Neural cell (in vitro differentiated cells): ENCODE data around the gene TRAF2. TPM values are rescaled to one million over a fixed set of nuclear protein-coding genes. Genes with fewer than 3 reads are reported as not detected.
A peak's percentile ranks its signal among the peaks of the same experiment; 100 is the strongest.

Experiments used
- H2AFZ ChIP-seq: fragments of 200-600, 300-800 bp; sonication (generic), shearing (Covaris generic); 2 replicates; pipeline ENCODE4 v1.6.0; 2014; ENCODE audit warnings: low read depth, mild to moderate bottlenecking, antibody characterized with exemption, low read length, moderate library complexity
- H3F3A ChIP-seq: fragments of 200-600 bp; shearing (Covaris generic); 2 replicates; pipeline ENCODE4 v1.6.1; 2016; ENCODE audit warnings: mild to moderate bottlenecking, moderate library complexity, mixed read lengths, antibody characterized with exemption, low read length; ENCODE audit not compliant: insufficient read depth, poor library complexity, severe bottlenecking
- H3K27ac ChIP-seq: fragments of 200-600, 300-800 bp; sonication (generic), shearing (Covaris generic); 2 replicates; pipeline ENCODE4 v1.5.1; 2014; ENCODE audit warnings: mild to moderate bottlenecking, low read length, moderate library complexity
- H3K27me3 ChIP-seq: fragments of 300-800, 200-600 bp; sonication (generic), shearing (Covaris generic); 2 replicates; pipeline ENCODE4 v1.6.0; 2014; ENCODE audit warnings: mild to moderate bottlenecking, low read depth, low read length, moderate library complexity; ENCODE audit not compliant: insufficient read depth
- H3K36me3 ChIP-seq: fragments of 300-800, 200-600 bp; sonication (generic), shearing (Covaris generic); 2 replicates; pipeline ENCODE4 v1.5.1; 2014; ENCODE audit warnings: mild to moderate bottlenecking, antibody characterized with exemption, low read length, moderate library complexity; ENCODE audit not compliant: insufficient read depth
- H3K4me2 ChIP-seq: fragments of 300-800, 200-600 bp; sonication (generic), shearing (Covaris generic); 2 replicates; pipeline ENCODE4 v1.6.0; 2014; ENCODE audit warnings: mild to moderate bottlenecking, low read length
- H3K4me3 ChIP-seq: fragments of 300-800, 200-600 bp; sonication (generic), shearing (Covaris generic); 2 replicates; pipeline ENCODE4 v1.5.1; 2014; ENCODE audit warnings: mild to moderate bottlenecking, low read length, moderate library complexity
- H3K79me2 ChIP-seq: fragments of 200-600 bp; shearing (Covaris generic); replicated peaks from 2 replicates; pipeline ENCODE4 v1.6.0; 2014; ENCODE audit warnings: mild to moderate bottlenecking, low read length, moderate library complexity; ENCODE audit not compliant: insufficient read depth
- H3K9ac ChIP-seq: fragments of 300-800, 200-600 bp; sonication (generic), shearing (Covaris generic); 2 replicates; pipeline ENCODE4 v1.6.1; 2016; ENCODE audit warnings: mild to moderate bottlenecking, low read length, mixed read lengths
- H3K9me2 ChIP-seq: fragments of 200-600 bp; shearing (Covaris generic); 2 replicates; pipeline ENCODE4 v1.6.1; 2016; ENCODE audit warnings: mild to moderate bottlenecking, low read length, mixed read lengths; ENCODE audit not compliant: insufficient read depth
- H3K9me3 ChIP-seq: fragments of 200-600, 300-800 bp; sonication (generic), shearing (Covaris generic); 2 replicates; pipeline ENCODE4 v1.6.1; 2016; ENCODE audit warnings: mild to moderate bottlenecking, mixed run types, low read length, moderate library complexity, mixed read lengths
- H4K20me1 ChIP-seq: fragments of 200-600 bp; shearing (Covaris generic); 2 replicates; pipeline ENCODE4 v1.6.1; 2016; ENCODE audit warnings: mild to moderate bottlenecking, mixed run types; ENCODE audit not compliant: insufficient read depth
- EP300 ChIP-seq: fragments of 450-650 bp; conservative IDR thresholded peaks from 2 replicates; pipeline ENCODE4 v1.6.1; 2014; ENCODE audit warnings: antibody characterized with exemption, mild to moderate bottlenecking, moderate library complexity; ENCODE audit not compliant: poor library complexity, severe bottlenecking
- MXI1 ChIP-seq: fragments of 450-650 bp; conservative IDR thresholded peaks from 2 replicates; pipeline ENCODE4 v1.6.1; 2014; ENCODE audit warnings: antibody characterized with exemption, mild to moderate bottlenecking; ENCODE audit not compliant: poor library complexity, severe bottlenecking
- POLR2AphosphoS5 ChIP-seq: IDR thresholded peaks from 2 replicates; pipeline ENCODE4 v1.6.1; 2012
- RAD21 ChIP-seq: fragments of 450-650 bp; conservative IDR thresholded peaks from 2 replicates; pipeline ENCODE4 v1.6.1; 2014; ENCODE audit warnings: antibody characterized with exemption, mild to moderate bottlenecking, moderate library complexity
- SMC3 ChIP-seq: fragments of 450-650 bp; conservative IDR thresholded peaks from 2 replicates; pipeline ENCODE4 v1.6.1; 2014; ENCODE audit warnings: antibody characterized with exemption, mild to moderate bottlenecking, moderate library complexity; ENCODE audit not compliant: poor library complexity
- TAF1 ChIP-seq: IDR thresholded peaks from 2 replicates; pipeline ENCODE4 v1.6.1; 2012; ENCODE audit warnings: low read depth
- polyA plus RNA-seq: library from polyadenylated mRNA; depleted of rRNA; stranded (reverse); fragments of >200 nt; gene quantifications from 2 replicates; pipeline ENCODE4 v1.2.3, GENCODE V29; 2014
- TF ChIP-seq, protein P1 (sequence below): fragments of 450-650 bp; IDR thresholded peaks from 2 replicates; pipeline ENCODE4 v1.5.1; 2014; ENCODE audit warnings: antibody characterized with exemption, mild to moderate bottlenecking, moderate library complexity; ENCODE audit not compliant: poor library complexity, severe bottlenecking
- TF ChIP-seq, protein P2 (sequence below): IDR thresholded peaks from 2 replicates; pipeline ENCODE4 v1.6.1; 2012; ENCODE audit warnings: borderline replicate concordance

Gene TRAF2
- polyA plus RNA-seq, 1 donor from 2014 or later: 14.6 TPM

DNA sequence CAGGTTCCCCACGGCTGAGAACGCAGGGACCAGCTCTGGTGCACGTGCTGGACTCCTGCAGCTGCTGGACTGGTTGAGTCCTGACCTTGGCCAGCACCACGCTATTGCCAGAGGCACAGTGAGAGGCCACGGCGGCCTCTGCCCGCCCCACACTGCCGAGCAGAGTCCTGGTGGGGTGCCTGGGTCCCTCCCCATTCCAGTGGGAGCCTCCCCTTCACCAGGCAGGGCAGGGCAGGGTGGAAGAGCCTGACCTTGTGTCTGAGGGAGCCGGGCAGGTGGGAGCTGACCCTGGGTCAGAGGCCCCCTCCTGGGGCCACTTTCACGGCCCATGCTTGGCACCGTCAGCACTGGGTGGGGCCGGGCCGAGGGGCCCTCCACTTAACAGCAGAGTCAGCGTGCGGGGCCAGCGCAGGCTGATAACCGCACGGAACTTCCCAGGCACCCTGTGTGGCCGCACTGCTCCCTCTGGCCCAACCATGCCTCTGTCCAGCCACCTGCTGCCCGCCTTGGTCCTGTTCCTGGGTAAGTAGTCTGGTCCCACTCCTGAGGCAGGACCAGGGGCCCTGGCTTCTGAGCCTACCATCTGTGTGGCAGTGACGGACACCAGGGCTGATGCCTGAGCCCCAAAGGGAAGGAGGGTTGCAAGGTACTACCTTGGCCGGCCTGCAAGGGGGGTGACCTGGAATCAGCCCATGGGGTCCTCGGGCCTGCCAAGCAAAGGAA, 34.2 kb upstream of the TRAF2 start, which contains the start of gene MAMDC4:
MAMDC4 (plus strand) TSS at position 406 of the 723 bp plus-strand sequence; CDS start at position 477, 71 bp downstream.
- Histone ChIP-seq H3K4me3 (no peak within 1 kb of the TSS), H3K9ac (no peak within 1 kb of the TSS)
- TF ChIP-seq, protein P1, sequence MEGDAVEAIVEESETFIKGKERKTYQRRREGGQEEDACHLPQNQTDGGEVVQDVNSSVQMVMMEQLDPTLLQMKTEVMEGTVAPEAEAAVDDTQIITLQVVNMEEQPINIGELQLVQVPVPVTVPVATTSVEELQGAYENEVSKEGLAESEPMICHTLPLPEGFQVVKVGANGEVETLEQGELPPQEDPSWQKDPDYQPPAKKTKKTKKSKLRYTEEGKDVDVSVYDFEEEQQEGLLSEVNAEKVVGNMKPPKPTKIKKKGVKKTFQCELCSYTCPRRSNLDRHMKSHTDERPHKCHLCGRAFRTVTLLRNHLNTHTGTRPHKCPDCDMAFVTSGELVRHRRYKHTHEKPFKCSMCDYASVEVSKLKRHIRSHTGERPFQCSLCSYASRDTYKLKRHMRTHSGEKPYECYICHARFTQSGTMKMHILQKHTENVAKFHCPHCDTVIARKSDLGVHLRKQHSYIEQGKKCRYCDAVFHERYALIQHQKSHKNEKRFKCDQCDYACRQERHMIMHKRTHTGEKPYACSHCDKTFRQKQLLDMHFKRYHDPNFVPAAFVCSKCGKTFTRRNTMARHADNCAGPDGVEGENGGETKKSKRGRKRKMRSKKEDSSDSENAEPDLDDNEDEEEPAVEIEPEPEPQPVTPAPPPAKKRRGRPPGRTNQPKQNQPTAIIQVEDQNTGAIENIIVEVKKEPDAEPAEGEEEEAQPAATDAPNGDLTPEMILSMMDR: no peak
- TF ChIP-seq POLR2AphosphoS5 (peak; percentile 5), TAF1 (no peak)

DNA sequence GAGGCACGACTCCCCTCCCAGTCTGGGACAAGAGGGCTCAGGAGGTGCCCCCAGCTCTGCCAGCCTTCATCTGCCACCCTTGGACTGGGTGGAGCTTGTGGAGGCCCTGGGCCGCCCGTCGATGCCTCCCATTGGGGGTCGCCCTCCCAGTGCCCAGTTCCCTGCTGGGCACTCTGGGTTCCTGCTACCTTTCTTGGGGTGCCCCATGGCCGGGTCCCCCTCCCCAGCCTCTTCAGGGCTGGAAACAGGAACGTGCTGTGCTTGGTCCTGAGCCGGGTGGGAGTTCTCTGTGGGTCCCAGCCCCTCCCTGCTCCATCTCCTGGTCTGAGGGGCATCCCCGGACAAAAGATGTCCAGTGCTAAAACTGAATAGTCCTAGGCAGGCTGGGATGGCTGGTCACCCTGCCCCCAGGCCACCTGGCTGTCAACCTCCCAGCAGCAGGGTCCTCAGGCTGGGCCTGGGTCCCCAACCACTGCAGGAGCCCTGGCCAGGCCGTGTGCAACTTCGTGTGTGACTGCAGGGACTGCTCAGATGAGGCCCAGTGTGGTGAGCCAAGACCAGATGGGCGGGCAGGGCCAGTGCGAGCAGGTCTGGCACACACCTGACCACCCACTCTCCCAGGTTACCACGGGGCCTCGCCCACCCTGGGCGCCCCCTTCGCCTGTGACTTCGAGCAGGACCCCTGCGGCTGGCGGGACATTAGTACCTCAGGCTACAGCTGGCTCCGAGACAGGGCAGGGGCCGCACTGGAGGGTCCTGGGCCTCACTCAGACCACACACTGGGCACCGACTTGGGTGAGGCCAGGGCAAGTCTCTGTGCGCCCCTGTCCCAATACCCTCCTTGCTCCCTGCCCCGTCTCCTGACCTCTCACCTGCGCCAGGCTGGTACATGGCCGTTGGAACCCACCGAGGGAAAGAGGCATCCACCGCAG, 33.4 kb upstream of the TRAF2 start:
- TF ChIP-seq TAF1 (no peak), EP300 (no peak), RAD21 (no peak), POLR2AphosphoS5 (no peak), MXI1 (no peak), SMC3 (no peak)
- TF ChIP-seq, protein P2, sequence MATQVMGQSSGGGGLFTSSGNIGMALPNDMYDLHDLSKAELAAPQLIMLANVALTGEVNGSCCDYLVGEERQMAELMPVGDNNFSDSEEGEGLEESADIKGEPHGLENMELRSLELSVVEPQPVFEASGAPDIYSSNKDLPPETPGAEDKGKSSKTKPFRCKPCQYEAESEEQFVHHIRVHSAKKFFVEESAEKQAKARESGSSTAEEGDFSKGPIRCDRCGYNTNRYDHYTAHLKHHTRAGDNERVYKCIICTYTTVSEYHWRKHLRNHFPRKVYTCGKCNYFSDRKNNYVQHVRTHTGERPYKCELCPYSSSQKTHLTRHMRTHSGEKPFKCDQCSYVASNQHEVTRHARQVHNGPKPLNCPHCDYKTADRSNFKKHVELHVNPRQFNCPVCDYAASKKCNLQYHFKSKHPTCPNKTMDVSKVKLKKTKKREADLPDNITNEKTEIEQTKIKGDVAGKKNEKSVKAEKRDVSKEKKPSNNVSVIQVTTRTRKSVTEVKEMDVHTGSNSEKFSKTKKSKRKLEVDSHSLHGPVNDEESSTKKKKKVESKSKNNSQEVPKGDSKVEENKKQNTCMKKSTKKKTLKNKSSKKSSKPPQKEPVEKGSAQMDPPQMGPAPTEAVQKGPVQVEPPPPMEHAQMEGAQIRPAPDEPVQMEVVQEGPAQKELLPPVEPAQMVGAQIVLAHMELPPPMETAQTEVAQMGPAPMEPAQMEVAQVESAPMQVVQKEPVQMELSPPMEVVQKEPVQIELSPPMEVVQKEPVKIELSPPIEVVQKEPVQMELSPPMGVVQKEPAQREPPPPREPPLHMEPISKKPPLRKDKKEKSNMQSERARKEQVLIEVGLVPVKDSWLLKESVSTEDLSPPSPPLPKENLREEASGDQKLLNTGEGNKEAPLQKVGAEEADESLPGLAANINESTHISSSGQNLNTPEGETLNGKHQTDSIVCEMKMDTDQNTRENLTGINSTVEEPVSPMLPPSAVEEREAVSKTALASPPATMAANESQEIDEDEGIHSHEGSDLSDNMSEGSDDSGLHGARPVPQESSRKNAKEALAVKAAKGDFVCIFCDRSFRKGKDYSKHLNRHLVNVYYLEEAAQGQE: no peak
- H2AFZ ChIP-seq: no peak overlapping the region
- no peaks in the 10 kb centered on the region for H3K9me2 ChIP-seq
- H3K9ac ChIP-seq: no peak overlapping the region
- no peaks in the 10 kb centered on the region for H4K20me1 ChIP-seq
- no peaks in the 10 kb centered on the region for H3K36me3 ChIP-seq
- no peaks in the 10 kb centered on the region for H3K9me3 ChIP-seq
- H3K4me3 ChIP-seq: no peak overlapping the region
- no peak overlapping the region for H3K27ac ChIP-seq
- H3K27me3 ChIP-seq: no peaks in the 10 kb centered on the region
- H3F3A ChIP-seq: no peaks in the 10 kb centered on the region
- no peaks in the 10 kb centered on the region for H3K79me2 ChIP-seq
- no peak overlapping the region for H3K4me2 ChIP-seq

More for the DNA sequence above, 34.2 kb upstream of the TRAF2 start, which contains the start of gene MAMDC4:
- Histone ChIP-seq H2AFZ (no peak within 1 kb of the TSS), H3K9me2 (no peaks in the 10 kb centered on the region), H3K4me2 (no peak within 1 kb of the TSS), H3K27ac (no peak within 1 kb of the TSS), H3K27me3 (no peaks in the 10 kb centered on the region), H3K9me3 (no peaks in the 10 kb centered on the region), H3K36me3 (no peaks in the 10 kb centered on the region), H4K20me1 (no peaks in the 10 kb centered on the region), H3F3A (no peaks in the 10 kb centered on the region), H3K79me2 (no peaks in the 10 kb centered on the region)
